Coronary artery (tissue), 2 donors: ENCODE results near the gene TMEM37.

Source experiments
- DNase-seq: peaks from one replicate; pipeline ENCODE4 v3.0.0-alpha.2; 2017; ENCODE audit warnings: low spot score
- H3K27ac ChIP-seq, 2 donors: fragments of 200-600 bp; sonication (generic); one replicate each; pipeline ENCODE4 v1.5.1; 2016 to 2019
- H3K4me3 ChIP-seq: fragments of 200-600 bp; sonication (generic); 2 replicates; pipeline ENCODE4 v1.5.1; 2016; ENCODE audit warnings: mild to moderate bottlenecking, moderate library complexity
- CTCF ChIP-seq: fragments of 200-600 bp; sonication (generic); IDR thresholded peaks from one replicate; pipeline ENCODE4 v1.5.1; 2019; ENCODE audit warnings: antibody characterized with exemption

Gene TMEM37

DNA sequence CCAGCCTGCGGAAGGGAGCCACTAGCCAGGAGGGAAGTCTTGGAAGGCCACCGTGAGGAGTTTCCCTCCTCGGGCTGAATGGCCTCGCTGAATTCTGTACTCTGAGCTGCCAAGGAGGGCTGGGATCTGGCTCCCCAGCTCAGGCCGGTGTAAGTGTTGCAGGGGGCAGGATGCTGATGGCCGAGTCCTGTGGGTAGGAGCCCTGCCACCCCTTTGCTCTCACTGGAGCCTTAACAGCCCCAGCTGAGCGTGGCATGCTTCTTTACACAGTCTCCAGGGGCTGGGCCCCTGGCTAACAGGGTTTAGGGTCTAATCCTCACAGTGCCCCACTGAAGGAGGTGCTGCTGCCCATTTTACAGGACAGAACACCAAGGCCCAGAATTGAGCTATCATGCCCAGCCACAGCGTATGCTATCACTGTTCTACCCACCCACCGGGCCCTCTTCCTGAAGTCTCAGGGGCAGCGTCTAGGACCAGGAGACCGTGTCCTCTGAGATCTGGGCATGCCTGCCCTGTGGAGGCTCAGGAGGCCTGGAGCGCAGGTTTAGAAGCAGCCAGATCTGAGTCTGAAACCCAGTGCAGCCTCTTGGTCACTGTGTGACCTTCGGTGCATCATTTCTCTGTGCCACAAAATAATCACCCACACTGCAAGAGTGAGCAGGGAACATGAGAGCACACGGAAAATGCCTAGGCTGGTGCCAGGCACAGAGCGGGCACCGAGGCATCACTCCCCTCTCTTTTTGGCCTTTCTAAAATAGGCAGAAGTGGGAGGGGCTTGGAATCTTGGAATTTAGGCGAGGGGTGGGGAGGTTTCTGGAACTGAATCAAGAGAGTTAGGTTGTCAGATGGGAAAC lies 42.9 kb downstream of the TMEM37 start:
- H3K27ac ChIP-seq, result peak overlapping the region in 1 of 2 donors; percentile 51
- no peak for TF ChIP-seq CTCF
- no peak overlapping the region for H3K4me3 ChIP-seq
- DNase-seq, result peak; percentile 64

DNA sequence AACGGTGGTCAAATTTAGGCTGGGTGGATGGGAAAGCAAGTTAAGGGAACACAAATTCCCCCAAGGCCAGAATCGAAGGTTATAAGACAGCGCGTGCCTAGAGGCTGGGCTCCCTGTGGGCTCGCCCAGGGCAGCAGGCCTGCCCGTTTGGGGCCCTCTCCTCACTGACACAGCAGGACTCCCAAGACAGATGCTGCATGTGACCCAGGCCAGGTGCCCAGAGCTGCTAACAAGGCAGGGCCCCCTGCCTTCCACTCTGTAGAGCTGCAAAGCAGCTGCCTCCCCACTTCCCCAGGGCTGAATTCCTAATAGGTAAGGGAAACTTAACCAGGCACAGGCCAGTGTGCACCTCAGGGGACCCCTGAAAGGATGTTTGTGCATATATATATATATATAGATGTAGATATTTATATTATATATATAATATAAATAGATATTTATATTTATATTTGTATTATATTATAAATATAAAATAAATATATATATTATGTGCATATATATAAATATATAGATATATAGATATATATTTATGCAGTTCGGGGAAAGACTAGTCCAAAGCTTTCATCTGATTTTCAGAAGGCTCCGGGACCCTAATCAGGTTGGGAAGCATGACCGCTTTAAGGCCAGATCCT lies 43.7 kb downstream of the TMEM37 start:
- DNase-seq, result no peak
- no peak overlapping the region for H3K4me3 ChIP-seq
- peak overlapping the region in 1 of 2 donors; percentile 51 for H3K27ac ChIP-seq
- no peak for TF ChIP-seq CTCF

DNA sequence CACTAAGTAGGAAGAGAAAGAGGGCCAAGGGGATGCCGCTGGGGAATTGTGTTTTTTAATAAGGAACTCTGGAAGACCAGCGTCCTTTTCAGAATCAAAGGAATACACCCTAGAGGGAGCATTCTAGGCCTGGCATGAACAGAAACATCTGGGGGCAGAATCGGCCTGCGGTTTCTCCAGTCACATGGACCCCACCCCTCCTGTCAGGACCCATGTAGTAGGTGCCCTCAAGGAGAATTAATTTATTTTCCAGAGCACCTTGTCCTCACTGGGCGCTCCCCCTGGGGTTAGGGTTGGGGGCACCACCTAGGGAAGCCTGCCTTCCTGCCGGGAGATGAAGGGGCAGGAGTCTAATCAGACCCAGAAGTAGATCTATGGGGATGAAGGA lies 44.2 kb downstream of the TMEM37 start:
- DNase-seq, result no peak

DNA sequence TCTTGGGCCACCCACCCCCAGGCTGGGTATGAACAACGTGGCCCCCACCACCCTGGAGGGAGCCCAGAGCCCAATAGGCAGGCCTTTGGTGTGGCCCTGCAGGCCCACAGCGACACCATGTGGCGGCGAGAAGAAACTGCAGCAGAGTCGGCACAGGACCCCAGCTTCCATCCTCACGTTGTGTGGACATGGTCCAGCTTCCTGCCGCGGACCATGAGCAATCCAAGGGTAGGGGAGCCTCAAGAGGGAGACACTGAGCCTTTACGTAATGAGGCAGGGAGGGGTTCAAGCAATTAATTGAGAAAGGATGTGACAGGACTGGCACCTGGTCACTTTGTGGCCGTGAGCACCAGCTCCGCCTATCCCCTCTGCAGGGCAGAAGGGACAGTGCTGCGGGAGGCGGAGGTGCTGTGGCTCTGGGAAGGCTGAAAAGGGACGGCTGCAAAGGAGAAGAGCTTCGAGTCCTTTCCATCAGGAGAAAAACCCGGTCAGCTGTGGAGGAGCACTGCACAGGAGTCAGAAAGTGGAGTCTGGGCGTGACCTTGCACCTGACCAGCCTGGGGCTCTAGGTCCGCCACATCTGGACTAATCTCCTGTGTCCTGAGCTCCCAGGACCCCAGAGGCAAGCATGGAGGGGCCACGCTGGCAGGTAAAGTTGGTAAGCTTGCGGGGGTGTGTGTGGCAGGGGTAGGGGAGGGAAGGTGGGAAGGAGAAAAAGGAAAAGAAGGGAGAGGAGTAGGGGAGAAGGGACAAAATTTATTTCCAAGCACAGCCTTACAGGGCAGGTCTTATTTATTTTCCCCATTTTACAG lies 44.9 kb downstream of the TMEM37 start:
- DNase-seq, result peak; percentile 77
- Histone ChIP-seq H3K4me3 (no peak overlapping the region), H3K27ac (no peak overlapping the region)
- peak; percentile 98 for TF ChIP-seq CTCF

More for the DNA sequence above, 44.2 kb downstream of the TMEM37 start:
- Histone ChIP-seq H3K27ac (no peak overlapping the region), H3K4me3 (no peak overlapping the region)
- no peak for TF ChIP-seq CTCF

GRCh38 chr2:119477113-119477505 lies 45.5 kb downstream of the TMEM37 start:
- no peak for TF ChIP-seq CTCF
- no peak for DNase-seq
- no peak overlapping the region for H3K27ac ChIP-seq
- no peak overlapping the region for H3K4me3 ChIP-seq

DNA sequence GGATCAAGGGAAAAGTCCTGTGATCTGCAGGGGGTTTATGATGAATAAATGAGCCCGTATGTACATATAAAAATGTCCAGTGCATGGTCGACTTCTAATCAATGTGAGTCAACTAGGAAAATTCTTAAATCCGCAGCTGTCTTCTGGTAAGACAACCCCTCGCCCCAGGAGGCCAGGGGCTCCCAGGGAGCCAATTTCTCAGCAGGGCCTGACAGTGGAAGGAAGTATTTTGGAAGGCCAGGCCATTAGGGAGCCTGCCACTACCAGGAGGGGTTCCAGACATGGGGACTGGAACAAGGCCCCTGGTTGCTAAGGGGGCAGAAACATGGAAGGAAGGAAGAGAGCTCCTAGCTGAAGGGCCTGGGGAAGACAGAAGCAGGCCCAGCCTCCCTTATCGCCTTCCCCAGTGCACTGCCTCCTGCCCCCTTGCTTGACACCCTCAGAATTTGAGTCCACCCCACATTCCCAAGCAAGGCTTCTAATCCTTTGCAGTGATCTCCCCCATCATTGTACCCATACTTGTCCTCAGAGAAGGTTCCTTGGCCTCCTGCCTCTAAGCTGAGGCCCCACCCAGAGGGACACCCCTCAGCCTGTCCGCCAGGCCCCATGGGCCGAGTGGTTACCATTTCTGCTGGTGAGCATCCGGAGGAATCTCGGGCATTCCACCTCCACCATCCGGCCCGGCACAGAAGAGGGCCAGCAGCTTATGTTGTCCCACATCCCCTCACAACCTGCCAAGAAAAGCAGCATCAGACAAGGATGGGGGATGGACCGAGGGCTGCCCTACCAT lies 46.7 kb downstream of the TMEM37 start:
- no peak overlapping the region for H3K27ac ChIP-seq
- no peak overlapping the region for H3K4me3 ChIP-seq
- TF ChIP-seq CTCF, result no peak
- no peak for DNase-seq
